PC-3 (cell line): Measurements from ENCODE around the gene ARHGAP4. TPM values are rescaled to one million over a fixed set of nuclear protein-coding genes. Genes with fewer than 3 reads are reported as not detected.

ENCODE experiments used
- ATAC-seq: fragments of 200-7000 bp; cut with Tn5 transposase; 2 replicates; pipeline ENCODE4 v1.9.1; 2020; ENCODE audit warnings: mild to moderate bottlenecking, moderate library complexity
- BruUV-seq: library from RNA; stranded (reverse); fragments of 400-500 nt; replicated peaks from 2 replicates; lab custom pipeline; 2021; lab: Mats Ljungman, UMichigan
- CTCF ChIA-PET: fragments of 300-600 bp; sonication (Branson Sonifier 250); formaldehyde crosslinking; loops from one replicate; lab custom pipeline; 2022; ENCODE audit warnings: antibody characterized with exemption; lab: Charles Lee
- POLR2A ChIA-PET: fragments of 300-600 bp; sonication (Branson Sonifier 250); formaldehyde crosslinking; loops from one replicate; lab custom pipeline; 2022; ENCODE audit warnings: antibody characterized with exemption; ENCODE audit not compliant: unreplicated experiment; lab: Charles Lee
- DNase-seq: peaks from one replicate; pipeline ENCODE4 v3.0.0-alpha.2; 2015
- H2AFZ ChIP-seq: fragments of 300-600 bp; sonication (generic); 2 replicates; pipeline ENCODE4 v1.6.0; 2016; ENCODE audit warnings: antibody characterized with exemption, low read length
- H3F3A ChIP-seq: fragments of 300-600 bp; sonication (generic); one replicate; pipeline ENCODE4 v1.6.0; 2017; ENCODE audit warnings: antibody characterized with exemption, low read length, control low read depth, mild to moderate bottlenecking; ENCODE audit not compliant: unreplicated experiment
- H3K27ac ChIP-seq: fragments of 300-600 bp; sonication (generic); 2 replicates; pipeline ENCODE4 v1.5.1; 2016; ENCODE audit warnings: mild to moderate bottlenecking, low read length
- H3K27me3 ChIP-seq: fragments of 300-600 bp; sonication (generic); 2 replicates; pipeline ENCODE4 v1.6.1; 2016; ENCODE audit warnings: low read length, mixed read lengths
- H3K36me3 ChIP-seq: fragments of 300-600 bp; sonication (generic); 2 replicates; pipeline ENCODE4 v1.6.1; 2016; ENCODE audit warnings: low read depth, mixed run types, low read length, mixed read lengths
- H3K4me1 ChIP-seq: fragments of 300-600 bp; sonication (generic); 2 replicates; pipeline ENCODE4 v1.5.1; 2016; ENCODE audit warnings: low read length; ENCODE audit not compliant: insufficient read depth
- H3K4me2 ChIP-seq: fragments of 300-600 bp; sonication (generic); 2 replicates; pipeline ENCODE4 v1.6.0; 2016; ENCODE audit warnings: low read length
- H3K4me3 ChIP-seq: fragments of 300-600 bp; sonication (generic); 2 replicates; pipeline ENCODE4 v1.5.1; 2016; ENCODE audit warnings: mild to moderate bottlenecking, low read length, mixed read lengths
- H3K79me2 ChIP-seq: fragments of 300-600 bp; sonication (generic); 2 replicates; pipeline ENCODE4 v1.6.1; 2017; ENCODE audit warnings: low read length, mixed read lengths
- H3K9ac ChIP-seq: fragments of 300-600 bp; sonication (generic); 2 replicates; pipeline ENCODE4 v1.6.0; 2016; ENCODE audit warnings: mild to moderate bottlenecking, low read length
- H3K9me2 ChIP-seq: fragments of 300-600 bp; sonication (generic); replicated peaks from 2 replicates; pipeline ENCODE4 v1.6.1; 2016; ENCODE audit warnings: mixed run types, low read length, mixed read lengths
- H3K9me3 ChIP-seq: fragments of 300-600 bp; sonication (generic); 2 replicates; pipeline ENCODE4 v1.6.1; 2016; ENCODE audit warnings: low read length, mixed read lengths
- H4K20me1 ChIP-seq: fragments of 300-600 bp; sonication (generic); 2 replicates; pipeline ENCODE4 v1.6.1; 2016; ENCODE audit warnings: low read length, mixed read lengths
- CTCF ChIP-seq: fragments of 300-600 bp; sonication (generic); conservative IDR thresholded peaks from 2 replicates; pipeline ENCODE4 v1.5.1; 2017; ENCODE audit warnings: antibody characterized with exemption, low read depth, mild to moderate bottlenecking, low read length
- EZH2 ChIP-seq: fragments of 300-600 bp; sonication (generic); IDR thresholded peaks from one replicate; pipeline ENCODE4 v1.6.1; 2017; ENCODE audit warnings: antibody characterized with exemption, mild to moderate bottlenecking, low read length; ENCODE audit not compliant: unreplicated experiment
- EZH2phosphoT487 ChIP-seq: fragments of 300-600 bp; sonication (generic); IDR thresholded peaks from 2 replicates; pipeline ENCODE4 v1.6.1; 2018; ENCODE audit warnings: mild to moderate bottlenecking, antibody characterized with exemption, low read length, borderline replicate concordance
- intact Hi-C: fragments of 100-400 bp; cut with micrococcal nuclease; formaldehyde crosslinking; loops from 2 replicates; pipeline ENCODE4 v1.9.0; 2023
- total RNA-seq: library from RNA; depleted of rRNA; stranded (reverse); fragments of >200 nt; gene quantifications from 2 replicates; pipeline ENCODE4 v1.2.3, GENCODE V29; 2014

The ARHGAP4 gene
- total RNA-seq, 1 experiment from 2014 or later = 4.6 TPM

- peak within 1 kb of the TSS; percentile 71 for H2AFZ ChIP-seq
- POLR2A ChIA-PET = interaction anchor here (0.6 kb wide), 1 partner anchor 358 kb away, joined by 3 read pairs; no protein-coding TSS in a partner anchor
Observed at GRCh38 chrX:153972368-153973126, 46.5 kb upstream of the ARHGAP4 start, which contains the start of gene TMEM187. Gene TMEM187 (plus strand): TSS chrX:153972754. CDS start chrX:153982063, 9,309 bp downstream.

GRCh38 chrX:153971450-153972367 lies 45.6 kb upstream of the ARHGAP4 start, which contains the start of gene HCFC1:
Gene HCFC1 (minus strand): TSS chrX:153971818. CDS start chrX:153970840, 978 bp downstream.
- intact Hi-C loops = loop anchor here (2.0 to 10.0 kb wide), 2 partner anchors 43 to 403 kb away; partner anchors contain the start of genes EMD and FLNA

More at GRCh38 chrX:153972368-153973126, 46.5 kb upstream of the ARHGAP4 start, which contains the start of gene TMEM187:
- CTCF ChIA-PET = interaction anchor here (0.6 kb wide), 1 partner anchor 124 kb away, joined by 4 read pairs; no protein-coding TSS in a partner anchor
- intact Hi-C loops = loop anchor here (10.0 kb wide), 1 partner anchor 402 kb away; the partner anchor contains the start of genes EMD and FLNA
- H3K79me2 ChIP-seq = peaks cover 58% of the 10 kb centered on the region
- peaks cover 26% of the 10 kb centered on the region for H3K4me1 ChIP-seq
- ATAC-seq (peak; percentile 48), DNase-seq (peak; percentile 91)
- H3K9me2 ChIP-seq = no peaks in the 10 kb centered on the region
- H3K36me3 ChIP-seq = no peaks in the 10 kb centered on the region
- peaks cover 23% of the 10 kb centered on the region for H4K20me1 ChIP-seq
- H3K9ac ChIP-seq = peak within 1 kb of the TSS; percentile 100
- peak within 1 kb of the TSS; percentile 99 for H3K4me3 ChIP-seq
- peak within 1 kb of the TSS; percentile 96 for H3K4me2 ChIP-seq
- no peak for TF ChIP-seq CTCF
- peak; percentile 68; the same call in 1 of the 2 replicates for TF ChIP-seq EZH2phosphoT487
- no peak for TF ChIP-seq EZH2
- no TSS peak for BruUV-seq
- peaks cover 6% of the 10 kb centered on the region for H3F3A ChIP-seq
- peak within 1 kb of the TSS; percentile 100 for H3K27ac ChIP-seq
- H3K9me3 ChIP-seq = no peaks in the 10 kb centered on the region
- H3K27me3 ChIP-seq = no peaks in the 10 kb centered on the region

More at GRCh38 chrX:153971450-153972367, 45.6 kb upstream of the ARHGAP4 start, which contains the start of gene HCFC1:
- no peaks in the 10 kb centered on the region for H3K9me2 ChIP-seq
- peak within 1 kb of the TSS; percentile 71 for H2AFZ ChIP-seq
- CTCF ChIA-PET = interaction anchor here (0.6 kb wide), 1 partner anchor 125 kb away, joined by 4 read pairs; no protein-coding TSS in a partner anchor
- H4K20me1 ChIP-seq = peaks cover 29% of the 10 kb centered on the region
- peaks cover 67% of the 10 kb centered on the region for H3K79me2 ChIP-seq
- BruUV-seq = TSS peak; percentile 84
- peaks cover 6% of the 10 kb centered on the region for H3F3A ChIP-seq
- peaks cover 29% of the 10 kb centered on the region for H3K4me1 ChIP-seq
- no peaks in the 10 kb centered on the region for H3K27me3 ChIP-seq
- peak; percentile 82 for DNase-seq
- TF ChIP-seq EZH2 (no peak), EZH2phosphoT487 (no peak), CTCF (no peak)
- POLR2A ChIA-PET = no interaction called here
- peak within 1 kb of the TSS; percentile 100 for H3K9ac ChIP-seq
- peak within 1 kb of the TSS; percentile 96 for H3K4me2 ChIP-seq
- ATAC-seq = peak; percentile 38
- H3K27ac ChIP-seq = peak within 1 kb of the TSS; percentile 100
- peak within 1 kb of the TSS; percentile 99 for H3K4me3 ChIP-seq
- H3K9me3 ChIP-seq = no peaks in the 10 kb centered on the region
- H3K36me3 ChIP-seq = no peaks in the 10 kb centered on the region
